Measurements from ENCODE around the gene MGLL.

MGLL gene

GRCh38 chr3:127699416-127700300 lies 122.7 kb downstream of the MGLL start:
- DNase-seq = no peak

GRCh38 chr3:127698691-127699415 lies 123.5 kb downstream of the MGLL start:
- DNase-seq = no peak

GRCh38 chr3:127698286-127698685 lies 124.0 kb downstream of the MGLL start:
- no peak for DNase-seq

- peak; percentile 9 to 84 for DNase-seq
Observed at GRCh38 chr3:127697551-127698240, 124.6 kb downstream of the MGLL start.

- peak; percentile 47 to 69 for DNase-seq
Observed at GRCh38 chr3:127694467-127695215, 127.7 kb downstream of the MGLL start.

- DNase-seq = no peak
Observed at GRCh38 chr3:127693336-127693843, 128.9 kb downstream of the MGLL start.

- no peak for DNase-seq
Observed at GRCh38 chr3:127692501-127693335, 129.6 kb downstream of the MGLL start.

- no peak for DNase-seq
Observed at GRCh38 chr3:127691974-127692373, 130.3 kb downstream of the MGLL start.

- DNase-seq = no peak
Observed at GRCh38 chr3:127691489-127691888, 130.8 kb downstream of the MGLL start.

- no peak for DNase-seq
Observed at GRCh38 chr3:127690823-127691452, 131.4 kb downstream of the MGLL start.

GRCh38 chr3:127690106-127690505 lies 132.2 kb downstream of the MGLL start:
- no peak for DNase-seq

GRCh38 chr3:127689266-127689860 lies 133.0 kb downstream of the MGLL start:
- DNase-seq = no peak

GRCh38 chr3:127688416-127689265 lies 133.7 kb downstream of the MGLL start:
- DNase-seq = no peak

GRCh38 chr3:127688022-127688415 lies 134.3 kb downstream of the MGLL start:
- DNase-seq = no peak

- no peak for DNase-seq
Observed at GRCh38 chr3:127687228-127687737, 135.0 kb downstream of the MGLL start.

- DNase-seq = no peak
Observed at GRCh38 chr3:127686512-127686894, 135.8 kb downstream of the MGLL start.

- DNase-seq = no peak
Observed at GRCh38 chr3:127685708-127686511, 136.4 kb downstream of the MGLL start.

- no peak for DNase-seq
Observed at GRCh38 chr3:127684871-127685707, 137.2 kb downstream of the MGLL start.

Measured in cerebellar nuclear complex (tissue), 1 donor.